ENCODE measurements around the gene PI4K2A. TPM values are rescaled to one million over a fixed set of nuclear protein-coding genes. Genes with fewer than 3 reads are reported as not detected.

PI4K2A gene
- total and polyA plus RNA-seq, 2 of the 13 experiments (the other 11 are each of a cell fraction or from before 2014, with no cell fraction given), result 10.9 to 14.3 TPM

DNA sequence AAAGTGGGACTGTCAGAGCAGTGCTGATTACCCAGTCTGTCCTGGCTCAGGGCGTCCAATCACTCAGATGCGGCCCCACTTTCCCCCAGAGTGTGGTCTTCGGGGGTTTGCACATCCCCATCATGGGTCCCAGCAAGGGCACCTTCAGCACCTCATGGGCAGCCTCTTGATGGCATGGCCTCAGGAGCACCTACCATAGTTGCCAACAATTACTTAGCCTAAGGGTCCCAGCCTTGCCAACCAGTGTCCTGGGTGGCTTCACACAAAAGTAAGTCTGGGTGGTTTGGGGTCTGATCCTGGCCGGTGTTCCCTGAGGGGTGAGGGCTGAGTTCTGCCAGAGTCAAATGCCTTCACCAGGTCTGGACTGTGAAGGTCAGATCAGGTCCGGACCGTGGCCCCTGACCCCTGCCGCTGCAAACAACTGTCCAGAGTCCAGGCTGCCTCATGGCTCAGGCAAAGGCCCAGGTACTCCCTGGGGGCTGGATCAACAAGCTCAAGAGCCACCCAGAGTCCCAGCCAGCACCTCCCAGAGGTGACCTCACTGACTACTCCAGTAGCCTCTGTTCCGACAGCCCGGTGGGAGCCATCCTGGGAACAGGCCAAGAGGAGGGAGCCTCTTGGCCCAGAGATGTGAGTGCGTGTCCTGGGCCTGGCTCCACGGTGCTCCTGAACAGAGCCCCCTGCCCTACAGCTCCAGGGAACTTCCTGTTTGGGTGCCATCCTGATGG is 66.8 kb downstream of the PI4K2A start (continued):
- TF ChIP-seq ZMYM4 (CRISPR knock-in tag; IDR thresholded peaks at IDR 0.05), result peak; percentile 56; the same call in 1 of the 2 replicates
- peak; percentile 20; the same call in 1 of the 2 replicates for TF ChIP-seq NRL (CRISPR knock-in tag; IDR thresholded peaks at IDR 0.05; ENCODE audit: borderline replicate concordance)
- peak; percentile 34; the same call in 1 of the 2 replicates for TF ChIP-seq TBX2 (CRISPR knock-in tag; IDR thresholded peaks at IDR 0.05; ENCODE audit: borderline replicate concordance)
- peak; percentile 50; the same call in 1 of the 2 replicates for TF ChIP-seq ZNF768 (CRISPR knock-in tag; IDR thresholded peaks at IDR 0.05)
- 0 out of 2 replicates have a peak, but pooled peaks have one; percentile 25 for TF ChIP-seq ZKSCAN8 (CRISPR knock-in tag; IDR thresholded peaks at IDR 0.05; ENCODE audit: borderline replicate concordance)
- TF ChIP-seq ZNF552 (CRISPR knock-in tag; IDR thresholded peaks at IDR 0.05; ENCODE audit: borderline replicate concordance), result 0 out of 2 replicates have a peak, but pooled peaks have one; percentile 60
- TF ChIP-seq, protein P1, sequence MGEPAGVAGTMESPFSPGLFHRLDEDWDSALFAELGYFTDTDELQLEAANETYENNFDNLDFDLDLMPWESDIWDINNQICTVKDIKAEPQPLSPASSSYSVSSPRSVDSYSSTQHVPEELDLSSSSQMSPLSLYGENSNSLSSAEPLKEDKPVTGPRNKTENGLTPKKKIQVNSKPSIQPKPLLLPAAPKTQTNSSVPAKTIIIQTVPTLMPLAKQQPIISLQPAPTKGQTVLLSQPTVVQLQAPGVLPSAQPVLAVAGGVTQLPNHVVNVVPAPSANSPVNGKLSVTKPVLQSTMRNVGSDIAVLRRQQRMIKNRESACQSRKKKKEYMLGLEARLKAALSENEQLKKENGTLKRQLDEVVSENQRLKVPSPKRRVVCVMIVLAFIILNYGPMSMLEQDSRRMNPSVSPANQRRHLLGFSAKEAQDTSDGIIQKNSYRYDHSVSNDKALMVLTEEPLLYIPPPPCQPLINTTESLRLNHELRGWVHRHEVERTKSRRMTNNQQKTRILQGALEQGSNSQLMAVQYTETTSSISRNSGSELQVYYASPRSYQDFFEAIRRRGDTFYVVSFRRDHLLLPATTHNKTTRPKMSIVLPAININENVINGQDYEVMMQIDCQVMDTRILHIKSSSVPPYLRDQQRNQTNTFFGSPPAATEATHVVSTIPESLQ (CRISPR knock-in tag; conservative IDR thresholded peaks at IDR 0.05), result no peak
- TF ChIP-seq FOXK2 (IDR thresholded peaks at IDR 0.05), result no peak
- TF ChIP-seq ZSCAN22 (CRISPR knock-in tag; IDR thresholded peaks at IDR 0.05), result no peak
- no peak for TF ChIP-seq KDM2A (CRISPR knock-in tag; IDR thresholded peaks at IDR 0.05; ENCODE audit: borderline replicate concordance, low read depth)
- TF ChIP-seq ZNF644 (CRISPR knock-in tag; IDR thresholded peaks at IDR 0.05; ENCODE audit: low read depth), result 0 out of 2 replicates have a peak, but pooled peaks have one; percentile 48
- TF ChIP-seq, protein P2, sequence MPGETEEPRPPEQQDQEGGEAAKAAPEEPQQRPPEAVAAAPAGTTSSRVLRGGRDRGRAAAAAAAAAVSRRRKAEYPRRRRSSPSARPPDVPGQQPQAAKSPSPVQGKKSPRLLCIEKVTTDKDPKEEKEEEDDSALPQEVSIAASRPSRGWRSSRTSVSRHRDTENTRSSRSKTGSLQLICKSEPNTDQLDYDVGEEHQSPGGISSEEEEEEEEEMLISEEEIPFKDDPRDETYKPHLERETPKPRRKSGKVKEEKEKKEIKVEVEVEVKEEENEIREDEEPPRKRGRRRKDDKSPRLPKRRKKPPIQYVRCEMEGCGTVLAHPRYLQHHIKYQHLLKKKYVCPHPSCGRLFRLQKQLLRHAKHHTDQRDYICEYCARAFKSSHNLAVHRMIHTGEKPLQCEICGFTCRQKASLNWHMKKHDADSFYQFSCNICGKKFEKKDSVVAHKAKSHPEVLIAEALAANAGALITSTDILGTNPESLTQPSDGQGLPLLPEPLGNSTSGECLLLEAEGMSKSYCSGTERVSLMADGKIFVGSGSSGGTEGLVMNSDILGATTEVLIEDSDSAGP (CRISPR knock-in tag; IDR thresholded peaks at IDR 0.05; ENCODE audit: borderline replicate concordance), result peak; percentile 66; the same call in 1 of the 2 replicates
- no peak for TF ChIP-seq PTBP1 (IDR thresholded peaks at IDR 0.05; ENCODE audit: low read depth, low read length, poor library complexity, severe bottlenecking)
- TF ChIP-seq SAP130 (CRISPR knock-in tag; IDR thresholded peaks at IDR 0.05; ENCODE audit: low read depth), result peak; percentile 72
- peak; percentile 84 for TF ChIP-seq FOXO1 (CRISPR knock-in tag; IDR thresholded peaks at IDR 0.05)
- TF ChIP-seq, protein P3, sequence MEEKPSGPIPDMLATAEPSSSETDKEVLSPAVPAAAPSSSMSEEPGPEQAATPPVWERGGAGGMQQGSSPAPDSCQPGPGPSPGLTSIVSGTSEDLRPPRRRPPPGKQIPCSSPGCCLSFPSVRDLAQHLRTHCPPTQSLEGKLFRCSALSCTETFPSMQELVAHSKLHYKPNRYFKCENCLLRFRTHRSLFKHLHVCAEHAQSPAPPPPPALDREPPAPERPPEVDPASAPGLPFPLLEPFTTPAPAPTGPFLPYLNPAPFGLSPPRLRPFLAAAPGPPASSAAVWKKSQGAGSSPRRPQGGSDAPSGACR (CRISPR knock-in tag; IDR thresholded peaks at IDR 0.05), result no peak
- no peak for TF ChIP-seq MXI1 (IDR thresholded peaks at IDR 0.05; ENCODE audit: borderline replicate concordance, low read depth, low read length)
- no peak for TF ChIP-seq ZNF501 (CRISPR knock-in tag; IDR thresholded peaks at IDR 0.05)
- peak; percentile 72; the same call in 1 of the 2 replicates for TF ChIP-seq ZNF558 (CRISPR knock-in tag; IDR thresholded peaks at IDR 0.05; ENCODE audit: borderline replicate concordance)
- no peak for TF ChIP-seq SYNCRIP (IDR thresholded peaks at IDR 0.05; ENCODE audit: insufficient read depth, low read depth, low read length)
- TF ChIP-seq, protein P4, sequence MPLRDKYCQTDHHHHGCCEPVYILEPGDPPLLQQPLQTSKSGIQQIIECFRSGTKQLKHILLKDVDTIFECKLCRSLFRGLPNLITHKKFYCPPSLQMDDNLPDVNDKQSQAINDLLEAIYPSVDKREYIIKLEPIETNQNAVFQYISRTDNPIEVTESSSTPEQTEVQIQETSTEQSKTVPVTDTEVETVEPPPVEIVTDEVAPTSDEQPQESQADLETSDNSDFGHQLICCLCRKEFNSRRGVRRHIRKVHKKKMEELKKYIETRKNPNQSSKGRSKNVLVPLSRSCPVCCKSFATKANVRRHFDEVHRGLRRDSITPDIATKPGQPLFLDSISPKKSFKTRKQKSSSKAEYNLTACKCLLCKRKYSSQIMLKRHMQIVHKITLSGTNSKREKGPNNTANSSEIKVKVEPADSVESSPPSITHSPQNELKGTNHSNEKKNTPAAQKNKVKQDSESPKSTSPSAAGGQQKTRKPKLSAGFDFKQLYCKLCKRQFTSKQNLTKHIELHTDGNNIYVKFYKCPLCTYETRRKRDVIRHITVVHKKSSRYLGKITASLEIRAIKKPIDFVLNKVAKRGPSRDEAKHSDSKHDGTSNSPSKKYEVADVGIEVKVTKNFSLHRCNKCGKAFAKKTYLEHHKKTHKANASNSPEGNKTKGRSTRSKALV (CRISPR knock-in tag; IDR thresholded peaks at IDR 0.05), result 0 out of 2 replicates have a peak, but pooled peaks have one; percentile 32
- peak; percentile 34; the same call in 1 of the 2 replicates for TF ChIP-seq ZNF331 (CRISPR knock-in tag; IDR thresholded peaks at IDR 0.05)
